GM12878 (cell line): ENCODE results near the gene DPF3. TPM values are rescaled to one million over a fixed set of nuclear protein-coding genes. Genes with fewer than 3 reads are reported as not detected.
A peak's percentile ranks its signal among the peaks of the same experiment; 100 is the strongest.

Source experiments
- ATAC-seq: fragments of 200-7000 bp; cut with Tn5 transposase; 3 replicates; pipeline ENCODE4 v1.9.1; 2020; ENCODE audit warnings: mild to moderate bottlenecking, moderate library complexity
- BruUV-seq: library from RNA; stranded (reverse); fragments of 400-500 nt; replicated peaks from 2 replicates; lab custom pipeline; 2021; lab: Mats Ljungman, UMichigan
- CTCF ChIA-PET: fragments of 300-600 bp; sonication (Branson Sonifier 250); formaldehyde crosslinking; extraction: SDS; loops from one replicate; lab custom pipeline; 2021; ENCODE audit warnings: inconsistent platforms; lab: Yijun Ruan, JAX
- POLR2A ChIA-PET: fragments of 350-600 bp; formaldehyde crosslinking; extraction: SDS; loops from one replicate; lab custom pipeline; 2021; ENCODE audit warnings: inconsistent platforms; lab: Charles Lee
- RAD21 ChIA-PET: fragments of 300-600 bp; sonication (Branson Sonifier 250); formaldehyde crosslinking; loops from one replicate; lab custom pipeline; 2023; ENCODE audit warnings: antibody characterized with exemption; ENCODE audit not compliant: unreplicated experiment; lab: Charles Lee
- SMC1A ChIA-PET: fragments of 300-600 bp; sonication (Branson Sonifier 250); formaldehyde crosslinking; loops from one replicate; lab custom pipeline; 2023; ENCODE audit not compliant: unreplicated experiment, uncharacterized antibody; lab: Charles Lee
- DNase-seq: peaks from one replicate; pipeline ENCODE4 v3.0.0-alpha.2; 2011; ENCODE audit warnings: low read depth, low spot score
- FAIRE-seq: peaks from 3 replicates; lab custom pipeline; 2011; peaks lifted over from hg19 to GRCh38; lab: Jason Lieb, UNC
- H2AFZ ChIP-seq: 2 replicates; pipeline ENCODE4 v1.6.0; 2011; ENCODE audit warnings: low read depth, low read length, control low read depth; ENCODE audit not compliant: control insufficient read depth
- H3K27ac ChIP-seq: 2 replicates; pipeline ENCODE4 v1.5.1; 2011; ENCODE audit warnings: control low read depth; ENCODE audit not compliant: control insufficient read depth, insufficient read depth
- H3K27me3 ChIP-seq, 2 experiments: replicated peaks in 1 of 2; 2 replicates each; pipeline versions ENCODE4 v1.6.0 to v1.6.1; 2011; ENCODE audit warnings: low read length in 1 of 2; ENCODE audit not compliant: control insufficient read depth in 2 of 2, insufficient read depth in 2 of 2
- H3K36me3 ChIP-seq, 2 experiments: 2 replicates each; pipeline ENCODE4 v1.5.1; 2011; ENCODE audit warnings: low read length in 1 of 2; ENCODE audit not compliant: control insufficient read depth in 2 of 2, insufficient read depth in 2 of 2
- H3K4me1 ChIP-seq: 2 replicates; pipeline ENCODE4 v1.6.1; 2011; ENCODE audit warnings: mild to moderate bottlenecking, low read length, moderate library complexity, mixed read lengths; ENCODE audit not compliant: control insufficient read depth, insufficient read depth
- H3K4me2 ChIP-seq: 2 replicates; pipeline ENCODE4 v1.6.0; 2011; ENCODE audit warnings: control low read depth; ENCODE audit not compliant: control insufficient read depth, insufficient read depth
- H3K4me3 ChIP-seq: fragments of 200-600 bp; sonication (generic); 2 replicates; pipeline ENCODE4 v1.5.1; 2016
- H3K79me2 ChIP-seq: 2 replicates; pipeline ENCODE4 v1.6.0; 2011; ENCODE audit warnings: low read length; ENCODE audit not compliant: control insufficient read depth, insufficient read depth
- H3K9ac ChIP-seq: 2 replicates; pipeline ENCODE4 v1.8.0; 2011; ENCODE audit warnings: low read length, control low read depth, mixed read lengths; ENCODE audit not compliant: control insufficient read depth, insufficient read depth
- H3K9me3 ChIP-seq: replicated peaks from 3 replicates; pipeline ENCODE4 v1.5.1; 2011; ENCODE audit warnings: mild to moderate bottlenecking, low read length; ENCODE audit not compliant: control insufficient read depth, insufficient read depth
- H4K20me1 ChIP-seq: 2 replicates; pipeline ENCODE4 v1.6.0; 2011; ENCODE audit not compliant: control insufficient read depth, insufficient read depth
- ATF2 ChIP-seq: IDR thresholded peaks from 2 replicates; pipeline ENCODE4 v1.6.1; 2012; ENCODE audit warnings: low read length, inconsistent platforms
- BCL11A ChIP-seq: IDR thresholded peaks from 2 replicates; pipeline ENCODE4 v1.6.1; 2011; ENCODE audit warnings: low read depth, low read length
- CTCF ChIP-seq, 3 experiments: IDR thresholded peaks in 2 of 3; conservative IDR thresholded peaks in 1 of 3; 2 replicates each; pipeline ENCODE4 v1.5.1; 2011; ENCODE audit warnings: low read depth in 3 of 3, low read length in 3 of 3, mild to moderate bottlenecking in 3 of 3, control low read depth in 2 of 3, moderate library complexity in 2 of 3, inconsistent platforms in 1 of 3, mixed read lengths in 1 of 3; ENCODE audit not compliant: control insufficient read depth in 2 of 3, insufficient read depth in 1 of 3; ENCODE audit errors: extremely low read depth in 1 of 3
- EGR1 ChIP-seq, 2 experiments: IDR thresholded peaks; 1 replicate in 1 of 2; 2 replicates in 1 of 2; pipeline ENCODE4 v1.6.1; 2011 to 2012; ENCODE audit warnings: low read depth in 2 of 2, low read length in 2 of 2, borderline replicate concordance in 1 of 2, mild to moderate bottlenecking in 1 of 2, moderate library complexity in 1 of 2
- IRF4 ChIP-seq: IDR thresholded peaks from 2 replicates; pipeline ENCODE4 v1.6.1; 2011; ENCODE audit warnings: low read depth, low read length
- KAT2A ChIP-seq: conservative IDR thresholded peaks from 2 replicates; pipeline ENCODE4 v1.6.1; 2011; ENCODE audit warnings: low read depth, low read length; ENCODE audit not compliant: control insufficient read depth
- PAX8 ChIP-seq: fragments of 450-650 bp; IDR thresholded peaks from 2 replicates; pipeline ENCODE4 v1.6.1; 2017; ENCODE audit warnings: mild to moderate bottlenecking, moderate library complexity
- POLR2A ChIP-seq: IDR thresholded peaks from 2 replicates; pipeline ENCODE4 v1.6.1; 2011; ENCODE audit warnings: low read depth, mild to moderate bottlenecking, low read length
- RBBP5 ChIP-seq: fragments of 200-600 bp; sonication (generic); conservative IDR thresholded peaks from 2 replicates; pipeline ENCODE4 v1.6.1; 2016
- STAT1 ChIP-seq: fragments of 450-650 bp; conservative IDR thresholded peaks from 2 replicates; pipeline ENCODE4 v1.6.1; 2014; ENCODE audit warnings: antibody characterized with exemption, mild to moderate bottlenecking
- TBL1XR1 ChIP-seq: IDR thresholded peaks from 2 replicates; pipeline ENCODE4 v1.6.1; 2012; ENCODE audit warnings: low read depth, low read length, improper control_type of control experiment
- TCF7 ChIP-seq: IDR thresholded peaks from 2 replicates; pipeline ENCODE4 v1.6.1; 2014; ENCODE audit warnings: antibody characterized with exemption, borderline replicate concordance
- ZNF687 ChIP-seq: fragments of 450-650 bp; IDR thresholded peaks from 2 replicates; pipeline ENCODE4 v1.6.1; 2017; ENCODE audit warnings: mild to moderate bottlenecking, moderate library complexity
- WGBS: methylation state at CpG from one replicate; pipeline ENCODE4 v1.1.6; 2016; ENCODE audit warnings: low lambda C conversion rate; ENCODE audit not compliant: insufficient replicate concordance, insufficient coverage; ENCODE audit errors: missing lambda C conversion rate; 5-methylcytosine and 5-hydroxymethylcytosine counted together
- in situ Hi-C: fragments of 300-500 bp; cut with MboI; formaldehyde crosslinking; loops from 9 replicates; pipeline ENCODE4 v1.14.3; 2018; ENCODE audit warnings: mixed read lengths
- intact Hi-C: fragments of 100-400 bp; cut with micrococcal nuclease; formaldehyde crosslinking; loops from one replicate; pipeline ENCODE4 v1.14.2; 2022; ENCODE audit not compliant: unreplicated experiment
- polyA plus RNA-seq, 11 experiments: library from polyadenylated mRNA; depleted of rRNA in 4 of 11; unstranded in 6 of 11; stranded (reverse) in 5 of 11; fragments of >200 nt; fragmentation: Nextera tagmentation in 4 of 11; fragmentation: Illumina TruSeq in 1 of 11; extraction: Ambion mirVana in 4 of 11; extraction: Trizol in 1 of 11; gene quantifications; 1 replicate in 1 of 11; 2 replicates in 10 of 11; pipeline versions ENCODE4 v1.2.1 to v1.2.3, GENCODE V29; 2011 to 2016; ENCODE audit warnings: inconsistent platforms in 2 of 11, missing spikeins in 2 of 11, low read depth in 1 of 11
- total RNA-seq, 4 experiments: library from RNA; depleted of rRNA in 3 of 4; stranded (reverse); fragments of >200 nt in 3 of 4; fragmentation: Illumina TruSeq in 1 of 4; extraction: Trizol in 1 of 4; gene quantifications; 2 replicates each; pipeline versions ENCODE4 v1.2.1 to v1.2.3, GENCODE V29; 2013 to 2021

The DPF3 gene
- total and polyA plus RNA-seq, 10 of the 15 experiments (the other 5 are each of a cell fraction or from before 2014, with no cell fraction given), result 0.69 to 8.0 (median 2.2) TPM

- FAIRE-seq, result no peak
- H3K27ac ChIP-seq, result no peak overlapping the region; the same call in 1 of the 2 replicates
- no peak for TF ChIP-seq ATF2
- TF ChIP-seq CTCF (IDR thresholded peaks at IDR 0.05 in 2 of 3, conservative IDR thresholded peaks at IDR 0.05 in 1 of 3; ENCODE audit: control insufficient read depth in 2 of 3, extremely low read depth in 1 of 3, insufficient read depth in 1 of 3, low read depth in 3 of 3, low read length in 3 of 3), result no peak
- peak in 1 of 2 experiments; percentile 61; a peak in 2 of 3 replicates for TF ChIP-seq EGR1 (IDR thresholded peaks at IDR 0.05; ENCODE audit: borderline replicate concordance in 1 of 2, low read depth in 2 of 2, low read length in 2 of 2)
- TF ChIP-seq STAT1, result no peak
- TF ChIP-seq TBL1XR1, result no peak
- TF ChIP-seq PAX8, result no peak
- no peak for TF ChIP-seq IRF4
- TF ChIP-seq RBBP5, result no peak
- peak; percentile 45; the same call in 1 of the 2 replicates for TF ChIP-seq ZNF687
- no peak for TF ChIP-seq TCF7
- no peak for TF ChIP-seq BCL11A
- peak; percentile 24; the same call in 1 of the 2 replicates for TF ChIP-seq POLR2A
- no peak for TF ChIP-seq KAT2A
Measured at GRCh38 chr14:72925815-72926291, 32.0 kb upstream of the DPF3 start.

More at GRCh38 chr14:72925815-72926291, 32.0 kb upstream of the DPF3 start:
- Histone ChIP-seq H3K4me1 (no peaks in the 10 kb centered on the region; the same call in 1 of the 2 replicates), H2AFZ (peak overlapping the region; percentile 98), H3K27me3 (no peaks in the 10 kb centered on the region), H4K20me1 (no peaks in the 10 kb centered on the region), H3K4me2 (peak overlapping the region; percentile 93), H3K4me3 (peak overlapping the region; percentile 57), H3K9ac (peak overlapping the region; percentile 59), H3K79me2 (peaks cover 18% of the 10 kb centered on the region), H3K36me3 (no peaks in the 10 kb centered on the region), H3K9me3 (no peaks in the 10 kb centered on the region)
- ChIA-PET CTCF (interaction anchor here (1.1 to 2.4 kb wide), 4 partner anchors 16 to 410 kb away, joined by 3 to 9 read pairs (median 5); no protein-coding TSS in a partner anchor), RAD21 (interaction anchor here (0.8 to 1.2 kb wide), 2 partner anchors 133 to 412 kb away, joined by 3 read pairs; no protein-coding TSS in a partner anchor), POLR2A (interaction anchor here (0.6 to 1.1 kb wide), 3 partner anchors 22 to 83 kb away, joined by 3 to 4 read pairs (median 3); partner anchors contain the start of gene DPF3), SMC1A (interaction anchor here (1.0 to 1.3 kb wide), 2 partner anchors 23 to 412 kb away, joined by 5 to 9 read pairs; no protein-coding TSS in a partner anchor)
- in situ Hi-C loops, result no loop called here
- no peak for DNase-seq
- BruUV-seq, result no TSS peak
- intact Hi-C loops, result no loop called here
- WGBS, result 3% methylated on average over 26 of the region's 33 CpGs
- ATAC-seq, result peak; percentile 32
